Measurements from ENCODE around the gene TSPAN32. TPM values are rescaled to one million over a fixed set of nuclear protein-coding genes. Genes with fewer than 3 reads are reported as not detected.
"Not testable (repeated sequence)": the region's sequence is repeated elsewhere in the genome, so short reads cannot be mapped to it uniquely, and the experiment has no call there.

The TSPAN32 gene
- total RNA-seq, 5 donors from 2014 or later (not counting 1 experiment from before 2014, with no cell fraction given) = 66.9 to 185 (median 92.3) TPM

GRCh38 chr11:2330696-2331095 lies 28.9 kb downstream of the TSPAN32 start:
- peaks cover 22 to 33% of the 10 kb centered on the region in 2 donors for H3K27me3 Mint-ChIP-seq
- no peak overlapping the region for H3K4me3 Mint-ChIP-seq
- no peak overlapping the region for H3K27ac Mint-ChIP-seq
- POLR2A ChIA-PET = no interaction called here
- H3K9me3 ChIP-seq = no peaks in the 10 kb centered on the region
- DNase-seq (no peak), ATAC-seq (replicated peaks in 1 of 4) (no peak)
- H3K27me3 ChIP-seq (replicated peaks in 1 of 2; ENCODE audit: control insufficient read depth in 2 of 2, extremely low read depth in 1 of 2, insufficient read depth in 2 of 2, low read length in 1 of 2) = peaks cover 0 to 40% of the 10 kb centered on the region in 2 experiments
- WGBS (ENCODE audit: insufficient coverage) = 97% methylated on average over 5 of the region's 6 CpGs
- H3K36me3 Mint-ChIP-seq = peaks cover 3% of the 10 kb centered on the region
- H3K4me3 ChIP-seq (ENCODE audit: control insufficient read depth in 1 of 2, extremely low read depth in 1 of 2, low read length in 1 of 2) = no peak overlapping the region
- H3K4me1 Mint-ChIP-seq = no peaks in the 10 kb centered on the region
- CTCF ChIA-PET = no interaction called here
- no peaks in the 10 kb centered on the region for H3K36me3 ChIP-seq (ENCODE audit: control insufficient read depth in 2 of 2, extremely low read depth in 1 of 2, insufficient read depth in 1 of 2, low read length in 1 of 2)
- no peaks in the 10 kb centered on the region for H3K4me1 ChIP-seq (ENCODE audit: control insufficient read depth in 1 of 2, extremely low read depth in 1 of 2, insufficient read depth in 2 of 2, low read length in 2 of 2)
- no peak overlapping the region for H3K27ac ChIP-seq (ENCODE audit: low read length)
- peaks cover 0 to 3% (median 0%) of the 10 kb centered on the region in 3 donors for H3K9me3 Mint-ChIP-seq

GRCh38 chr11:2331404-2331803 lies 29.6 kb downstream of the TSPAN32 start:
- WGBS (ENCODE audit: insufficient coverage) = no CpG with 5 or more reads among the region's 5 CpGs
- CTCF ChIA-PET = no interaction called here

GRCh38 chr11:2332569-2332968 lies 30.8 kb downstream of the TSPAN32 start:
- H3K27me3 ChIP-seq (replicated peaks in 1 of 2; ENCODE audit: control insufficient read depth in 2 of 2, extremely low read depth in 1 of 2, insufficient read depth in 2 of 2, low read length in 1 of 2) = peaks cover 0 to 33% of the 10 kb centered on the region in 2 experiments
- H3K36me3 Mint-ChIP-seq; H3K4me1 ChIP-seq (ENCODE audit: control insufficient read depth in 1 of 2, extremely low read depth in 1 of 2, insufficient read depth in 2 of 2, low read length in 2 of 2); DNase-seq; H3K27ac ChIP-seq (ENCODE audit: low read length); H3K36me3 ChIP-seq (ENCODE audit: control insufficient read depth in 2 of 2, extremely low read depth in 1 of 2, insufficient read depth in 1 of 2, low read length in 1 of 2); H3K4me3 ChIP-seq (ENCODE audit: control insufficient read depth in 1 of 2, extremely low read depth in 1 of 2, low read length in 1 of 2); POLR2A ChIA-PET; ATAC-seq (replicated peaks in 1 of 4); H3K9me3 ChIP-seq; CTCF ChIA-PET; H3K4me3 Mint-ChIP-seq; H3K27ac Mint-ChIP-seq; H3K4me1 Mint-ChIP-seq; H3K9me3 Mint-ChIP-seq: not testable (repeated sequence)
- WGBS (ENCODE audit: insufficient coverage) = no CpG with 5 or more reads among the region's 29 CpGs
- H3K27me3 Mint-ChIP-seq = peaks cover 38 to 45% of the 10 kb centered on the region in 2 donors

More at GRCh38 chr11:2331404-2331803, 29.6 kb downstream of the TSPAN32 start:
- ATAC-seq (replicated peaks in 1 of 4) (no peak), DNase-seq (no peak)
- peaks cover 29 to 37% of the 10 kb centered on the region in 2 donors for H3K27me3 Mint-ChIP-seq
- H3K36me3 Mint-ChIP-seq = peaks cover 3% of the 10 kb centered on the region
- Histone ChIP-seq H3K27me3 (replicated peaks in 1 of 2; ENCODE audit: control insufficient read depth in 2 of 2, extremely low read depth in 1 of 2, insufficient read depth in 2 of 2, low read length in 1 of 2) (peaks cover 0 to 40% of the 10 kb centered on the region in 2 experiments), H3K27ac (ENCODE audit: low read length) (no peak overlapping the region), H3K4me3 (ENCODE audit: control insufficient read depth in 1 of 2, extremely low read depth in 1 of 2, low read length in 1 of 2) (no peak overlapping the region), H3K36me3 (ENCODE audit: control insufficient read depth in 2 of 2, extremely low read depth in 1 of 2, insufficient read depth in 1 of 2, low read length in 1 of 2) (no peaks in the 10 kb centered on the region), H3K9me3 (no peaks in the 10 kb centered on the region), H3K4me1 (ENCODE audit: control insufficient read depth in 1 of 2, extremely low read depth in 1 of 2, insufficient read depth in 2 of 2, low read length in 2 of 2) (no peaks in the 10 kb centered on the region)
- H3K4me1 Mint-ChIP-seq = no peaks in the 10 kb centered on the region
- peaks cover 0 to 3% (median 0%) of the 10 kb centered on the region in 3 donors for H3K9me3 Mint-ChIP-seq
- no peak overlapping the region for H3K27ac Mint-ChIP-seq
- no peak overlapping the region for H3K4me3 Mint-ChIP-seq
- POLR2A ChIA-PET = no interaction called here

GRCh38 chr11:2333486-2334205 lies 31.8 kb downstream of the TSPAN32 start:
- POLR2A ChIA-PET; H3K4me1 ChIP-seq (ENCODE audit: control insufficient read depth in 1 of 2, extremely low read depth in 1 of 2, insufficient read depth in 2 of 2, low read length in 2 of 2); H3K27ac ChIP-seq (ENCODE audit: low read length); H3K27ac Mint-ChIP-seq; ATAC-seq (replicated peaks in 1 of 4); H3K4me1 Mint-ChIP-seq; DNase-seq; H3K4me3 Mint-ChIP-seq; H3K4me3 ChIP-seq (ENCODE audit: control insufficient read depth in 1 of 2, extremely low read depth in 1 of 2, low read length in 1 of 2); H3K9me3 ChIP-seq; H3K36me3 ChIP-seq (ENCODE audit: control insufficient read depth in 2 of 2, extremely low read depth in 1 of 2, insufficient read depth in 1 of 2, low read length in 1 of 2); H3K36me3 Mint-ChIP-seq; CTCF ChIA-PET; H3K9me3 Mint-ChIP-seq: not testable (repeated sequence)
- peaks cover 0 to 26% of the 10 kb centered on the region in 2 experiments for H3K27me3 ChIP-seq (replicated peaks in 1 of 2; ENCODE audit: control insufficient read depth in 2 of 2, extremely low read depth in 1 of 2, insufficient read depth in 2 of 2, low read length in 1 of 2)
- H3K27me3 Mint-ChIP-seq = peaks cover 33 to 36% of the 10 kb centered on the region in 2 donors
- no CpG with 5 or more reads among the region's 4 CpGs for WGBS (ENCODE audit: insufficient coverage)

- H3K4me3 Mint-ChIP-seq, CTCF ChIA-PET: not testable (repeated sequence)
- WGBS (ENCODE audit: insufficient coverage) = 90% methylated on average over 13 of the region's 18 CpGs
These were observed 33.5 kb downstream of the TSPAN32 start for GRCh38 chr11:2335286-2335685.

GRCh38 chr11:2338760-2339159 lies 36.9 kb downstream of the TSPAN32 start:
- H3K4me3 Mint-ChIP-seq; POLR2A ChIA-PET; H3K9me3 ChIP-seq; CTCF ChIA-PET; H3K9me3 Mint-ChIP-seq; H3K27me3 ChIP-seq (replicated peaks in 1 of 2; ENCODE audit: control insufficient read depth in 2 of 2, extremely low read depth in 1 of 2, insufficient read depth in 2 of 2, low read length in 1 of 2); H3K27ac ChIP-seq (ENCODE audit: low read length); H3K4me3 ChIP-seq (ENCODE audit: control insufficient read depth in 1 of 2, extremely low read depth in 1 of 2, low read length in 1 of 2); H3K36me3 Mint-ChIP-seq; H3K36me3 ChIP-seq (ENCODE audit: control insufficient read depth in 2 of 2, extremely low read depth in 1 of 2, insufficient read depth in 1 of 2, low read length in 1 of 2); H3K27ac Mint-ChIP-seq; H3K4me1 Mint-ChIP-seq; H3K4me1 ChIP-seq (ENCODE audit: control insufficient read depth in 1 of 2, extremely low read depth in 1 of 2, insufficient read depth in 2 of 2, low read length in 2 of 2); ATAC-seq (replicated peaks in 1 of 4): not testable (repeated sequence)
- peak in 1 of 35 experiments; percentile 19 for DNase-seq
- H3K27me3 Mint-ChIP-seq = peaks cover 16 to 25% of the 10 kb centered on the region in 2 donors
- 67% methylated on average over 8 of the region's 8 CpGs for WGBS (ENCODE audit: insufficient coverage)

More at GRCh38 chr11:2335286-2335685, 33.5 kb downstream of the TSPAN32 start:
- H3K4me1 ChIP-seq (ENCODE audit: control insufficient read depth in 1 of 2, extremely low read depth in 1 of 2, insufficient read depth in 2 of 2, low read length in 2 of 2); H3K4me3 ChIP-seq (ENCODE audit: control insufficient read depth in 1 of 2, extremely low read depth in 1 of 2, low read length in 1 of 2); POLR2A ChIA-PET; H3K9me3 ChIP-seq; H3K9me3 Mint-ChIP-seq; H3K27ac Mint-ChIP-seq; H3K36me3 Mint-ChIP-seq; H3K27ac ChIP-seq (ENCODE audit: low read length); H3K36me3 ChIP-seq (ENCODE audit: control insufficient read depth in 2 of 2, extremely low read depth in 1 of 2, insufficient read depth in 1 of 2, low read length in 1 of 2); ATAC-seq (replicated peaks in 1 of 4); H3K4me1 Mint-ChIP-seq; DNase-seq: not testable (repeated sequence)
- peaks cover 27 to 33% of the 10 kb centered on the region in 2 donors for H3K27me3 Mint-ChIP-seq
- H3K27me3 ChIP-seq (replicated peaks in 1 of 2; ENCODE audit: control insufficient read depth in 2 of 2, extremely low read depth in 1 of 2, insufficient read depth in 2 of 2, low read length in 1 of 2) = peaks cover 0 to 13% of the 10 kb centered on the region in 2 experiments
